Activated B cell treated with CpG ODN at 0.5 μM for 24 hours (primary cell): ENCODE data around the gene GDPD5. TPM values are rescaled to one million over a fixed set of nuclear protein-coding genes. Genes with fewer than 3 reads are reported as not detected.

Experiments
- ATAC-seq: fragments of 200-7000 bp; cut with Tn5 transposase; one replicate; pipeline ENCODE4 v1.10.0; 2021; ENCODE audit warnings: low read depth, mild to moderate bottlenecking, moderate library complexity
- CTCF ChIA-PET: fragments of 350-600 bp; sonication (Branson Sonifier 250); formaldehyde crosslinking; loops from one replicate; lab custom pipeline; 2021; ENCODE audit warnings: antibody characterized with exemption; lab: Charles Lee
- POLR2A ChIA-PET: fragments of 350-600 bp; sonication (Branson Sonifier 250); formaldehyde crosslinking; loops from one replicate; lab custom pipeline; 2021; ENCODE audit warnings: antibody characterized with exemption; lab: Charles Lee
- DNase-seq: peaks from one replicate; pipeline ENCODE4 v3.0.0; 2022
- H3K27ac Mint-ChIP-seq: one replicate; pipeline ENCODE4 v1.8.0; 2020; ENCODE audit warnings: mixed read lengths
- H3K27me3 Mint-ChIP-seq: one replicate; pipeline ENCODE4 v1.8.0; 2021; ENCODE audit warnings: mixed read lengths
- H3K36me3 Mint-ChIP-seq: one replicate; pipeline ENCODE4 v1.8.0; 2021; ENCODE audit warnings: low read depth, mixed read lengths
- H3K4me1 Mint-ChIP-seq: one replicate; pipeline ENCODE4 v1.8.0; 2021; ENCODE audit warnings: mixed read lengths
- H3K4me3 Mint-ChIP-seq: one replicate; pipeline ENCODE4 v1.8.0; 2020; ENCODE audit warnings: mild to moderate bottlenecking, mixed read lengths
- H3K9me3 Mint-ChIP-seq: one replicate; pipeline ENCODE4 v1.8.0; 2020; ENCODE audit warnings: mixed read lengths
- intact Hi-C: fragments of 100-400 bp; cut with micrococcal nuclease; formaldehyde crosslinking; loops from one replicate; pipeline ENCODE4 v1.15.1; 2024
- total RNA-seq: library from RNA; stranded (reverse); gene quantifications from 2 replicates; pipeline ENCODE4 v1.2.3, GENCODE V29; 2022
- TF ChIP-seq, protein P1 (sequence below): fragments of 200-600 bp; IDR thresholded peaks from one replicate; pipeline ENCODE4 v1.8.0; 2022; ENCODE audit warnings: antibody characterized with exemption, mild to moderate bottlenecking

GDPD5 gene
- total RNA-seq, 1 donor from 2014 or later: 22.2 TPM

DNA sequence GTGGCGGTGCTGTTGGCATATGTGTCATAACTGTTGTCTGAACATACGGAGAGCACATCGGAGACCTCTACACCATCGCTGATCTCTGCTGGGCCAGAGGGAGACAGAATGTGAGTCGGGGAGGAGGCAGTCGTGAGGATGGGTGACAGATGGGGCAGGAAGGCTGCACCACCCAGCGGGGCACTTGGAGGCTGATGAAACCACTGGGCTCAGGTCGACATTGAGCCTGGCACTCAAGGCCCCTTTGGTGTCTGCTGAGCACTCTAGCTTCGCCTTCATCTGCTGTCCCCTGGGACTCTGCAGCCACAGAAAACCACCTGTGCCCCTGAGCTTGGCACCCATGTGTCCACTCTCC, 90.2 kb downstream of the GDPD5 start:
- TF ChIP-seq, protein P1, sequence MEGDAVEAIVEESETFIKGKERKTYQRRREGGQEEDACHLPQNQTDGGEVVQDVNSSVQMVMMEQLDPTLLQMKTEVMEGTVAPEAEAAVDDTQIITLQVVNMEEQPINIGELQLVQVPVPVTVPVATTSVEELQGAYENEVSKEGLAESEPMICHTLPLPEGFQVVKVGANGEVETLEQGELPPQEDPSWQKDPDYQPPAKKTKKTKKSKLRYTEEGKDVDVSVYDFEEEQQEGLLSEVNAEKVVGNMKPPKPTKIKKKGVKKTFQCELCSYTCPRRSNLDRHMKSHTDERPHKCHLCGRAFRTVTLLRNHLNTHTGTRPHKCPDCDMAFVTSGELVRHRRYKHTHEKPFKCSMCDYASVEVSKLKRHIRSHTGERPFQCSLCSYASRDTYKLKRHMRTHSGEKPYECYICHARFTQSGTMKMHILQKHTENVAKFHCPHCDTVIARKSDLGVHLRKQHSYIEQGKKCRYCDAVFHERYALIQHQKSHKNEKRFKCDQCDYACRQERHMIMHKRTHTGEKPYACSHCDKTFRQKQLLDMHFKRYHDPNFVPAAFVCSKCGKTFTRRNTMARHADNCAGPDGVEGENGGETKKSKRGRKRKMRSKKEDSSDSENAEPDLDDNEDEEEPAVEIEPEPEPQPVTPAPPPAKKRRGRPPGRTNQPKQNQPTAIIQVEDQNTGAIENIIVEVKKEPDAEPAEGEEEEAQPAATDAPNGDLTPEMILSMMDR: no peak
- DNase-seq: no peak
- H3K36me3 Mint-ChIP-seq: peaks cover 7% of the 10 kb centered on the region
- POLR2A ChIA-PET: no interaction called here
- no peaks in the 10 kb centered on the region for H3K9me3 Mint-ChIP-seq
- CTCF ChIA-PET: no interaction called here
- H3K27me3 Mint-ChIP-seq: peaks cover 26% of the 10 kb centered on the region
- peaks cover 7% of the 10 kb centered on the region for H3K4me1 Mint-ChIP-seq
- no peak overlapping the region for H3K27ac Mint-ChIP-seq
- ATAC-seq: no peak
- intact Hi-C loops: no loop called here
- no peak overlapping the region for H3K4me3 Mint-ChIP-seq

DNA sequence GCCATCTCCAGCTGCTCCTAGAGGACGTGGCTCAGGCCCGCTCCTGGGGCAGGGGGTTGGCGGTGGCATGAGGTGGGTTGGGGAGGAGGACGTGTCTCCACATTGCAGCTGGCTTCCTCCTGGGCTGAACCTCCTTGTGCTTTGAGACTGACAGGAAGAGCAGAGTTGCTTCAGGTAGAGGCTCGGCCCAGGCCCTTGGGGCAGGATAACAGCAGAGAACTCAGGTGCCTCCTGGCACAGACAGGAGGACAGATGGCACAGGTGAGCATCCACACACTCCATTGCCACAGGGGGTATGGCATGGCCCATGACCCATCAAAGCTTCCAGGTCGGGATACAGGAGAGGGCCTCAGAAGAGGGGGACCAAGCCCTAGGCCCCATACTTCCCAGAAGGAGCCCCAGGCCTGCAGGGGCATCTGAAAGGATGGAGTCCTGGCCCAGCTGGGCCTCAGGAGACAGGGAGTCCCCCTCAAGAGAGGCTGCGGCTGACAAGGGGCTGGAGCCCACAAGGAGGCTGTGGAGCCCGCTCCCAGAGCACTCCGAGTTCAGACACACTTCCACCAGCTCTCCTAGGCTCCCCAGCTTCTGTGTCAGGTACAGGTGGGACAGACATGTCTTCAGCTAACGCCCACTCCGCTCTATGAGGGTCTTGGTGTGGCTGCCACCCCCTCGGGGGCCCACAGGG, 90.7 kb downstream of the GDPD5 start:
- ChIA-PET POLR2A (no interaction called here), CTCF (no interaction called here)
- intact Hi-C loops: no loop called here
- peaks cover 7% of the 10 kb centered on the region for H3K36me3 Mint-ChIP-seq
- no peaks in the 10 kb centered on the region for H3K9me3 Mint-ChIP-seq
- TF ChIP-seq, protein P1: no peak
- DNase-seq (no peak), ATAC-seq (no peak)
- no peak overlapping the region for H3K27ac Mint-ChIP-seq
- peaks cover 27% of the 10 kb centered on the region for H3K27me3 Mint-ChIP-seq
- no peak overlapping the region for H3K4me3 Mint-ChIP-seq
- H3K4me1 Mint-ChIP-seq: peaks cover 8% of the 10 kb centered on the region

DNA sequence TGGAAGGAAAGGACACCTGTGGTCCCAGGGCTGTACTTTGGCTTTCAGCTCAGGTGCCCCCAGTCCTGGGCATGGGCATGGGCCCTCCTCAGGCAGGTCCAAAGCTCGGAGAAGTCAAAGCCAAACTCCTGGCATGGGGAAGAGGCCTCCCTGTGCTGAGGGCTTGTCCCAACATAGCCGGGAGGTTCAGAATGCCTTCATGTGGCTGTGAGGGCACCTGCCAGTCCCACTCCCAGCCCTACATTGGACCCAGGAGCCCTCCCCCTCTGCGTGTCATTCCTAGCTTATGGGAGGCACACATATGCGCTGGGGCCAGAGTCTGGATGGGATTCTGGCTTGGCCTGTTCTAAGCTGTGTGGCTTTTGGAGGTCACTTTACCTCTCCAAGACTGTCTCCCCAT, 91.7 kb downstream of the GDPD5 start:
- H3K4me3 Mint-ChIP-seq: no peak overlapping the region
- H3K27me3 Mint-ChIP-seq: peaks cover 32% of the 10 kb centered on the region
- no peak for DNase-seq
- POLR2A ChIA-PET: no interaction called here
- CTCF ChIA-PET: no interaction called here
- peaks cover 12% of the 10 kb centered on the region for H3K4me1 Mint-ChIP-seq
- intact Hi-C loops: no loop called here
- peaks cover 7% of the 10 kb centered on the region for H3K36me3 Mint-ChIP-seq
- H3K27ac Mint-ChIP-seq: no peak overlapping the region
- H3K9me3 Mint-ChIP-seq: no peaks in the 10 kb centered on the region
- TF ChIP-seq, protein P1: no peak
- no peak for ATAC-seq

DNA sequence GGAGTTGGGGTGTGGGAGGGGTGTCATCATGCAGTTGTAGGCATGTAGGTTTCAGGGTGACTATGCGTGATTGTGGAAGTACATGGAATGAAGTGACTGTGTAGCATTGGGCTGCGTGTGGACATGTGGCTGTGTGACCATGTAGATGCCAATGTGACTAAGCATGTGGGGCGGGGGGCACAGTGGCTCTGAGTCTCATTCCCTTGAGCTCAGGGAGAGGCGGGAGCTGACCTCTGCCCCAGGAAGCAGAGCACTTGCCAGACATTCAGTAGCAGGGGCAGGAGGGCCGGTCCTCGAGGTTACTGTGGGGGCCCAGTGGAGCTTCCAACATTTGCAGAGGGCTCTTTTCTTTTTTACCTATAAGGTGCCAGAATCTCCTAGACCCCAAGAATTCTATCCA, 92.3 kb downstream of the GDPD5 start:
- intact Hi-C loops: no loop called here
- H3K36me3 Mint-ChIP-seq: peaks cover 4% of the 10 kb centered on the region
- peaks cover 18% of the 10 kb centered on the region for H3K4me1 Mint-ChIP-seq
- H3K4me3 Mint-ChIP-seq: no peak overlapping the region
- H3K27ac Mint-ChIP-seq: no peak overlapping the region
- H3K9me3 Mint-ChIP-seq: no peaks in the 10 kb centered on the region
- ChIA-PET POLR2A (no interaction called here), CTCF (no interaction called here)
- TF ChIP-seq, protein P1: no peak
- H3K27me3 Mint-ChIP-seq: peaks cover 37% of the 10 kb centered on the region
- ATAC-seq (no peak), DNase-seq (no peak)

DNA sequence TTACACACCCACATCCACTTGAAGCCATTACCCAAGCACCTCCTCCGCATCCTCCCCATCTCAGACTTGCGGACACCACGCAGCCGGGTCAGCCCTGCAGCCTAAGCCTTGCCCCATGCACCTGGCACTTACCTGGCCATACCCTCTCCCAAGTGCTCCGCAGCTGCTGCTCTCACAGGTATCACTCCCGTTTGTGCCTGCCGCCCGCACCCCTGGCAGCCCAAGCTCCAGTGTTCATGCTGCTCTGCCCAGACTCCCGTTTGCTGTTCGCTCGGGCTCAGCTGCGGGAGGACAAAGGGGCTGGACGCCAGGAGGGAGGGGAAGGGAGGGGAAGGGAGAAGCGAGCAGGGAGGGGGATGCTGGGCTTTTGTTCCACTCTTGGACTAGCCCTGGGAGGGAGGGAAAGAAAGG, 92.8 kb downstream of the GDPD5 start, which contains the start of gene KLHL35:
Gene KLHL35 (minus strand): TSS at position 293 of the 411 bp plus-strand sequence. CDS start 2,574 bp downstream, outside the sequence.
- TF ChIP-seq, protein P1: no peak
- peaks cover 23% of the 10 kb centered on the region for H3K4me1 Mint-ChIP-seq
- no peak within 1 kb of the TSS for H3K27ac Mint-ChIP-seq
- ChIA-PET CTCF (no interaction called here), POLR2A (interaction anchor here (1.5 kb wide), 1 partner anchor 104 kb away, joined by 3 read pairs; no protein-coding TSS in a partner anchor)
- no peak for DNase-seq
- peaks cover 37% of the 10 kb centered on the region for H3K27me3 Mint-ChIP-seq
- ATAC-seq: no peak
- intact Hi-C loops: no loop called here
- H3K4me3 Mint-ChIP-seq: no peak within 1 kb of the TSS
- no peaks in the 10 kb centered on the region for H3K9me3 Mint-ChIP-seq
- H3K36me3 Mint-ChIP-seq: peaks cover 3% of the 10 kb centered on the region
